Mucosa of gallbladder (tissue), 1 donor: ENCODE measurements around the gene CYP2J2. TPM values are rescaled to one million over a fixed set of nuclear protein-coding genes. Genes with fewer than 3 reads are reported as not detected.
"Not testable (repeated sequence)": the region's sequence is repeated elsewhere in the genome, so short reads cannot be mapped to it uniquely, and the experiment has no call there.

Experiments
- DNase-seq: peaks from one replicate; pipeline ENCODE4 v3.0.0-alpha.2; 2020; ENCODE audit warnings: low spot score
- total RNA-seq: library from RNA; stranded (reverse); gene quantifications from one replicate; pipeline ENCODE4 v1.2.1, GENCODE V29; 2021
- donor health status: DM: no; HTN: no; CAD: no.

The CYP2J2 gene, protein sequence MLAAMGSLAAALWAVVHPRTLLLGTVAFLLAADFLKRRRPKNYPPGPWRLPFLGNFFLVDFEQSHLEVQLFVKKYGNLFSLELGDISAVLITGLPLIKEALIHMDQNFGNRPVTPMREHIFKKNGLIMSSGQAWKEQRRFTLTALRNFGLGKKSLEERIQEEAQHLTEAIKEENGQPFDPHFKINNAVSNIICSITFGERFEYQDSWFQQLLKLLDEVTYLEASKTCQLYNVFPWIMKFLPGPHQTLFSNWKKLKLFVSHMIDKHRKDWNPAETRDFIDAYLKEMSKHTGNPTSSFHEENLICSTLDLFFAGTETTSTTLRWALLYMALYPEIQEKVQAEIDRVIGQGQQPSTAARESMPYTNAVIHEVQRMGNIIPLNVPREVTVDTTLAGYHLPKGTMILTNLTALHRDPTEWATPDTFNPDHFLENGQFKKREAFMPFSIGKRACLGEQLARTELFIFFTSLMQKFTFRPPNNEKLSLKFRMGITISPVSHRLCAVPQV
- total RNA-seq = 14.6 TPM

- DNase-seq = peak; percentile 61
Observed at GRCh38 chr1:59926381-59927123, at the start of gene CYP2J2. Gene CYP2J2 (minus strand): TSS chr1:59926773. CDS start chr1:59926746, 27 bp downstream.

GRCh38 chr1:59973719-59974118 lies 47.1 kb upstream of the CYP2J2 start:
- DNase-seq = no peak

GRCh38 chr1:59972216-59972927 lies 45.8 kb upstream of the CYP2J2 start:
- no peak for DNase-seq

DNA sequence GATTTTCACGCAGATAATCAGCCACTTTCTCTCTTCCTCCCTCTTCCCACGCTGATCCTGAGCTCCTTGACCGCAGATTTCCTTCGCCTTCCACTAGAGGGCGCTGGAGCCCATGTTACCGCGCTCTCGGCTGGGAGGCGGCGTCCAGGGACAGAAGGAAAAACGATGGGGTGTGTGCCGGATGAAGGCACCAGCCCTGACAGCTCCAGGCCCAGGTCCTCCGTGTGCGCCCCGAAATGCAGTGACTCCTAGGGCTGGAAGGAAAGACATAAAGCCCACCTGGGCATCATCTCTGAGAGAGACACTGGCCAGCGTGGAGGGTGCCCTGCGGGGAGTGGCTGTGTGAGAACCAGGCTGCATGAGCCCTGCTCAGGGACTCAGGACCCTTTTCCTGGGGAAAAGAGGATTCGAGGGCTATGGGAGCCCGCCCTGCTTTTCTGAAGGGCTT lies 44.9 kb upstream of the CYP2J2 start:
- peak; percentile 68 for DNase-seq

DNA sequence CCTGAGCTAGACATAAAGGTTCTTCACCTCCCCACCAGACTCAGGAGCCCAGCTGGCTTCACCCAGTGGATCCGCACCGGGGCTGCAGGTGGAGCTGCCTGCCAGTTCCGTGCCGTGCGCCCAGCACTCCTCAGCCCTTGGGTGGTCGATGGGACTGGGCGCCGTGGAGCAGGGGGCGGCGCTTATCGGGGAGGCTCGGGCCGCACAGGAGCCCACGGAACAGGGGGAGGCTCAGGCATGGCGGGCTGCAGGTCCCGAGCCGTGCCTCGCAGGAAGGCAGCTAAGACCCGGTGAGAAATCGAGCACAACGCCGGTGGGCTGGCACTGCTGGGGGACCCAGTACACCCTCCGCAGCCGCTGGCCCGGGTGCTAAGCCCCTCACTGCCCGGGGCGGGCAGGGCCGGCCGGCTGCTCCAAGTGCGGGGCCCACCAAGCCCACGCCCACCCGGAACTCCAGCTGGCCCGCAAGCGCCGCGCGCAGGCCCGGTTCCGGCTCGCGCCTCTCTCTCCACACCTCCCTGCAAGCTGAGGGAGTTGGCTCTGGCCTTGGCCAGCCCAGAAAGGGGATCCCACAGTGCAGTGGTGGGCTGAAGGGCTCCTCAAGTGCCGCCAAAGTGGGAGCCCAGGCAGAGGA lies 43.1 kb upstream of the CYP2J2 start:
- DNase-seq = not testable (repeated sequence)

GRCh38 chr1:59968746-59969145 lies 42.2 kb upstream of the CYP2J2 start:
- not testable (repeated sequence) for DNase-seq

- no peak for DNase-seq
Observed at GRCh38 chr1:59967780-59968179, 41.2 kb upstream of the CYP2J2 start.

- no peak for DNase-seq
Observed at GRCh38 chr1:59967141-59967697, 40.6 kb upstream of the CYP2J2 start.

DNA sequence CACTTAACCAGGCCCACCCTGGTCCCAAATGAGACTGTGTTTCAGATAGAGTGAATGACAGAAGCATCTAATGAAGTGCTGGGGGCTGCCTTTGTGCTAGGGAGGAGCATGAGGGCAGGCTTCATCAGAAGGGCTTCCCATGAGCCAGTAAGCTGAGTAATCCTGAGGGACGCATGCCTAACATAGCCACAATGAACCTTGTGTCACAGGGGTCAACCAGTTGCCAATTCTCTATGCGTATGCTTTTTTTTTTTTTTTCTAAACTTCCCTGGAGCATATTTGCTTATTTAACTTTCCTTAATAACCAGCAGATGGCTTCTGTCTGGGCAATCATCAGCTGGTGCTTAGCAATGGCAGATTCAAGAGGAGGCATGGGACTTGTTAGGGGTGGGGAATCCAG lies 25.5 kb upstream of the CYP2J2 start:
- no peak for DNase-seq

DNA sequence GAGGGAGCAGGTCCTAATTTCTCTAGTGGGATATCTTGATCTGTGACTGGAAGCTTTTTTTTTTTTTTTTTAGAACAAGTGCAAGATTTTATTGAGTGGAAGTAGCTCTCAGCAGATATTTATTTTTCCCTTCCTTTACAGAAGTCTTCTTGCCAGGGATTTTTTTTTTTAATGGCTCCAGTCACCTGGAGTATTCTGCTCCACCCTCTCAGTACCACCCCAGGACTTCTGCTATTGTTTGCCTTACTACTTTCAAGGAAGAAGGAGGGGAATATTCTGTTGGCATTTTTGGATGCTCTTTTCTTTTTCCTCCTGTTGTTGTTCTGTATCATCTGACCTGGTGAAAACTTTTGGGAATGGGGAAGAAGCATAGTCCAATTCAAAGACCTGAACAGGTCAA lies 23.1 kb upstream of the CYP2J2 start:
- no peak for DNase-seq

GRCh38 chr1:59948990-59949389 lies 22.4 kb upstream of the CYP2J2 start:
- no peak for DNase-seq

DNA sequence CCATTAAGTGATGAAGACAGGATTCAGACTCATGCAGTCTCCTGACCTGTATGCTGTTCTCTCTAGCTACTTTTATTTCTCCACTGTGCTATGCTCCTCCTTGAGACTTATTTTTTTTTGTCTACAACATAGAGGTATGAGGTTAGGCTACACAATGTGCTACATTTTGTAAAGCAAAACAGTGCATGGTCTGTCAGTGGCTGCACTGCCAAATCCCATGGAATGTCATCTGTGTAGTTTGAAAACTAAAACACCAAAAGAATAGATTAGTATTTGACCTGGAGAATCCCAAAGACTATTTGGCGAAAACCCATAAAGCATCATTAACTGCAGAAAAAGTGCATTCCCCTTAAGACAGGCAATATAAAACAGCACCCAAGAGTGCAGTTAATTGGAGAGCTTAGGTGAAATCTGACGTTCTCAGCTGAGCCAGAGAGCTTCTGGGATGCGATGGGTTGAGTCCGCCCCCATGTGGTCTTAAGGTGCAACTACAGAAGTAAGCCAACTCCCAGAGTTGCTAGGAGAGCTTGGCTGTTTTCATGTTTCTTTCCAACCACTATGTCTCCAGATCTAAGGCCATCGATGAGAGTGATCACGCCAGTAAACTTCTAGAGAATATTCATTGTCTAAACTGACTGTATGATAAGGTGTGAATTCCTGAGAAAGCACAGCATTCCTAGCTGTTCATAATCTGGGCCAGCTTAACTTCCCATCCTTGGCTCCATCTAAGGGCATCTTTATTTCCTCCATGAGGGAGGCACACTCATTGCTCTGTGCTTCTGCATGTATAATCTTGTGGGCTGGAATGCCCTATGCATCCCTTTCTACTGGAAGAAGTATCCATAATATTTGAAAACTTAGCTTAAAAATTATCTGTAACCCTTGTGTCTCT lies 20.7 kb upstream of the CYP2J2 start:
- peak; percentile 67 for DNase-seq

DNA sequence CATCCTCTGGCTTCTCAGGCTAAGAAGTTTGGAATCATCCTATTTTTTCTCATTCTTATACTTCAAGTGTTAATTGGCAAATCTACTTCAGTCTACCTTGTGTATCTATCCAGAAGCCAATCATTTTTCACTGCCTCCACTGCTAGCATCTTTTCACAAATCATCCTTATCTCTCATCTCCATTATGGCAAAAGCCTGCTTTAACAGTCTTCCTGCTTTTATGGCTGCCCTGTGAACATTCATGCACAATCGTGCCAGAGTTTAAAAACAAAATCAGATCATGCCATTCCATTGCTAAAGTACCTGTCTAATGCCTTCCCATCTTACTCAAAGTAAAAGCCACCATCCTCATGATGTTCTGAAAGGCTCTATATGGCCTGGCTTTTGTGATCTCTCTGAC lies 19.2 kb upstream of the CYP2J2 start:
- DNase-seq = no peak

DNA sequence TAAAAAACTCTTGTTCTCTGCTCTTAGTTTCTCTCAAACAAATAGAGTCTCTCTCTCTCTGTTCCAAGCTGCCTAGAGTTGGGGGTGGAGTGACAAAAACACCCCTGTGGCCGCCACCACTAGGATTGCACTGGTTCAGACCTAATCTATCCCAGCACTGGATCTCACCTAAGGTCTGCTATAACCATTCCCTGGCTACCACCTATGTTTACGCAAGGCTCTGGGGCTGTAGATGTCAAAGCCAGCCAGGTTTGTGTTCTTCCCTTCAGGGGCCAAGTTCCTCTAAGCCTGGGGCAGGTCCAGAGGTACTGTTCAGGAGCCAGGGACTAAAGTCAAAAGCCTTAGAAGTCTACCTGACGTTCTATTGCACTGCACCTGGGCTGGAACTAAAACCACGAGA lies 12.8 kb upstream of the CYP2J2 start:
- no peak for DNase-seq

- no peak for DNase-seq
Observed at GRCh38 chr1:59937636-59938210, 11.2 kb upstream of the CYP2J2 start.

GRCh38 chr1:59936358-59936821 lies 9.8 kb upstream of the CYP2J2 start:
- no peak for DNase-seq

GRCh38 chr1:59928996-59929395 lies 2.4 kb upstream of the CYP2J2 start:
- no peak for DNase-seq

GRCh38 chr1:59927213-59927612 lies 640 bp upstream of the CYP2J2 start:
- DNase-seq = no peak

DNA sequence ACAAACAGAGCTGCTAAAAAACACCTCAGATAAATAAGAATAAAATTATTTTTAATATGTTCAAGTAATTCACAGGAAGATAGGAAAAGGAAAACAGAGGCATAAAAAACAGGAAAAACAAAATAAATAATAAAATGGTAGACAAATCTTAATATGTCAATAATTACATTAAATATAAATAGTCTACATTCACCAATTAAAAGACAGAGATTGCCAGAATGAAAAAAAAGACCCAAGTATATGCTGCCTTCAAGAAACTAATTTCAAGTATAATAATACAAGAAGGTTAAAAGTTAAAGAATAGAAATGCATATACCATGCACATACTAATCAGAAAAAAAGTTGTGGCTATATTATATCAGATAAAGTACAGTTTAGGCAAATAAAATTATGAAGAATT lies 1.9 kb downstream of the CYP2J2 start:
- no peak for DNase-seq
